HEK293 (cell line): Measurements from ENCODE around the gene DPEP1.

Source experiments
- CTCF ChIA-PET: fragments of 350-600 bp; formaldehyde crosslinking; extraction: SDS; loops from one replicate; lab custom pipeline; 2021; ENCODE audit warnings: antibody characterized with exemption; lab: Yijun Ruan, JAX
- POLR2A ChIA-PET: fragments of 300-600 bp; formaldehyde crosslinking; extraction: SDS; loops from one replicate; lab custom pipeline; 2020; ENCODE audit warnings: antibody characterized with exemption, inconsistent platforms; lab: Yijun Ruan, JAX
- H3K27ac ChIP-seq: fragments of 200-500 bp; sonication (Bioruptor generic); 2 replicates; pipeline ENCODE4 v1.5.1; 2014; ENCODE audit warnings: low read depth, low read length, control low read depth, inconsistent platforms; ENCODE audit errors: extremely low read depth
- H3K36me3 ChIP-seq, 2 experiments: fragments of 200-500 bp in 1 of 2; sonication (Bioruptor generic) in 1 of 2; 1 replicate in 1 of 2; 2 replicates in 1 of 2; pipeline ENCODE4 v1.5.1; 2014 to 2017; ENCODE audit warnings: inconsistent platforms in 2 of 2, low read length in 2 of 2; ENCODE audit not compliant: control insufficient read depth in 2 of 2, insufficient read depth in 1 of 2
- H3K4me1 ChIP-seq: fragments of 200-500 bp; sonication (Bioruptor generic); 2 replicates; pipeline ENCODE4 v1.5.1; 2014; ENCODE audit warnings: mild to moderate bottlenecking, low read length, inconsistent platforms; ENCODE audit not compliant: control insufficient read depth, insufficient read depth
- H3K4me3 ChIP-seq: 2 replicates; pipeline ENCODE4 v1.5.1; 2011; ENCODE audit warnings: low read depth, mild to moderate bottlenecking, control low read depth, low read length, moderate library complexity
- H3K9me3 ChIP-seq: fragments of 200-500 bp; sonication (Bioruptor generic); 2 replicates; pipeline ENCODE4 v1.5.1; 2014; ENCODE audit warnings: low read depth, low read length, inconsistent platforms; ENCODE audit not compliant: control insufficient read depth, insufficient read depth
- IKZF3 ChIP-seq: fragments of 450-650 bp; IDR thresholded peaks from 2 replicates; pipeline ENCODE4 v1.5.0; 2018; ENCODE audit warnings: missing biosample characterization, mild to moderate bottlenecking, missing genetic modification characterization, moderate library complexity
- SCRT1 ChIP-seq: fragments of 450-650 bp; formaldehyde crosslinking; IDR thresholded peaks from 2 replicates; pipeline ENCODE4 v1.5.1; 2016; ENCODE audit warnings: missing biosample characterization, missing genetic modification characterization, borderline replicate concordance
- ZBTB17 ChIP-seq: fragments of 450-650 bp; formaldehyde crosslinking; IDR thresholded peaks from 2 replicates; pipeline ENCODE4 v1.5.1; 2016; ENCODE audit warnings: missing biosample characterization, missing genetic modification characterization
- ZBTB6 ChIP-seq: fragments of 450-650 bp; formaldehyde crosslinking; IDR thresholded peaks from 2 replicates; pipeline ENCODE4 v1.5.1; 2017; ENCODE audit warnings: missing biosample characterization, missing genetic modification characterization
- ZFP69B ChIP-seq: fragments of 450-650 bp; formaldehyde crosslinking; IDR thresholded peaks from 2 replicates; pipeline ENCODE4 v1.5.1; 2016; ENCODE audit warnings: missing biosample characterization, missing genetic modification characterization
- ZNF175 ChIP-seq: fragments of 450-650 bp; formaldehyde crosslinking; IDR thresholded peaks from 2 replicates; pipeline ENCODE4 v1.5.1; 2016; ENCODE audit warnings: missing biosample characterization, missing genetic modification characterization
- ZNF26 ChIP-seq: fragments of 450-650 bp; formaldehyde crosslinking; IDR thresholded peaks from 2 replicates; pipeline ENCODE4 v1.5.1; 2016; ENCODE audit warnings: missing biosample characterization, missing genetic modification characterization
- ZNF335 ChIP-seq: fragments of 450-650 bp; formaldehyde crosslinking; conservative IDR thresholded peaks from 2 replicates; pipeline ENCODE4 v1.5.1; 2016; ENCODE audit warnings: missing biosample characterization, missing genetic modification characterization
- ZNF350 ChIP-seq: fragments of 450-650 bp; formaldehyde crosslinking; IDR thresholded peaks from 2 replicates; pipeline ENCODE4 v1.5.0; 2017; ENCODE audit warnings: missing biosample characterization, mild to moderate bottlenecking, missing genetic modification characterization
- ZNF354C ChIP-seq: fragments of 450-650 bp; formaldehyde crosslinking; IDR thresholded peaks from 2 replicates; pipeline ENCODE4 v1.5.1; 2016; ENCODE audit warnings: missing biosample characterization, missing genetic modification characterization, low read depth, borderline replicate concordance
- ZNF513 ChIP-seq: fragments of 450-650 bp; IDR thresholded peaks from 2 replicates; pipeline ENCODE4 v1.5.1; 2018; ENCODE audit warnings: missing biosample characterization, missing genetic modification characterization
- ZNF518A ChIP-seq: fragments of 450-650 bp; formaldehyde crosslinking; conservative IDR thresholded peaks from 2 replicates; pipeline ENCODE4 v1.5.1; 2016; ENCODE audit warnings: low read depth, missing biosample characterization, missing genetic modification characterization
- ZNF600 ChIP-seq: fragments of 450-650 bp; formaldehyde crosslinking; IDR thresholded peaks from 2 replicates; pipeline ENCODE4 v1.5.1; 2016; ENCODE audit warnings: missing biosample characterization, missing genetic modification characterization
- ZNF623 ChIP-seq: fragments of 450-650 bp; formaldehyde crosslinking; IDR thresholded peaks from 2 replicates; pipeline ENCODE4 v1.5.1; 2016; ENCODE audit warnings: missing biosample characterization, missing genetic modification characterization
- ZNF624 ChIP-seq: fragments of 450-650 bp; formaldehyde crosslinking; IDR thresholded peaks from 2 replicates; pipeline ENCODE4 v1.5.1; 2017; ENCODE audit warnings: missing biosample characterization, missing genetic modification characterization

Gene DPEP1

GRCh38 chr16:89572485-89573205 lies 40.8 kb upstream of the DPEP1 start:
- CTCF ChIA-PET = no interaction called here
- TF ChIP-seq ZNF26 (tag by site-specific recombination) (no peak), ZNF600 (0 out of 2 replicates have a peak, but pooled peaks have one; percentile 31)
- Histone ChIP-seq H3K27ac (no peak overlapping the region), H3K4me1 (no peaks in the 10 kb centered on the region), H3K4me3 (no peak overlapping the region), H3K9me3 (no peaks in the 10 kb centered on the region), H3K36me3 (peaks cover 0 to 3% of the 10 kb centered on the region in 2 experiments; a peak in 1 of 3 replicates)
- POLR2A ChIA-PET = no interaction called here

DNA sequence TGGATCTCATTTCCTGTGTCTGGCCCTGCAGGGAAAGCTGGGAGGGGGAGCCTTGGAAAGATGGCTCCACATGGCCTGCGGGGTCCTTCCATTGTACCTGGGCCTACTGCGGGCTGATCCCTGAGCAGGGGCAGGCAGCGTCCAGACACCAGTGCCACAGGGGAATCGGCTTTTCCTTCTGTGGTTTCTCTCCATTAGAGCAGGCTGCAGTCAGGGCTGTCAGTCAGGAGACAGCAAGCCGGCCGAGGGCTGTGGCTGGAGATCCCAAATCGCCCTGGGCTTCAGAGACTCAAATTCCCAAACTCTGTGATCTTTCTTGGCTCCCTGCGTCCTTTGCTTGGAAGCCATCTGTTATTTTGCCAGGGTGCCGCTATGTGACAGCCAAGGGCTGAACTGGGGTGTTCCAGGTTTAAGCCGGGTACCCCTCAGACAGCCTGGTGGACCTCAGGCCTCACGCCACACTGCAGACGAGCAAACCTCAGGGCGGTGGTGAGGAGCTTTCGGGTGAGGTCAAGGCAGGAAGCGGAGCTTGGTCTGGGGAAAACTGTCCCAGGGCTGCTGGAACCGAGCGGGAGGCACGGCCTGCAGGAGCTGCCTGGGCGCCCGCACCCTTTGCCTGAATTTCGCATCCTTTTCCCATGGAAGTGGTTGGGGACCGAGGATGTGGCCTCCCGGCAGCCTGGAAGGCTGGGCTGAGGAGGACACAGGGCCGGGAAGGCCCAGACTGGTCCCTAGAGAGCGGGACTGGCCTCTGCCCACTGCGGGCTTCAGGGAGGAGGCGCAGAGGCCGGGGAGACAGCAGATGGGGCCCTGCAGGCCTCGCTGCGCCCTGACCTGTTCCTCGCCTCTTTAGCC lies 39.4 kb upstream of the DPEP1 start:
- TF ChIP-seq ZNF354C (tag by site-specific recombination) (no peak), ZNF335 (tag by site-specific recombination) (0 out of 2 replicates have a peak, but pooled peaks have one; percentile 34)
- H3K27ac ChIP-seq = no peak overlapping the region

GRCh38 chr16:89574681-89575246 lies 38.7 kb upstream of the DPEP1 start:
- no peak for TF ChIP-seq ZFP69B
- no peak for TF ChIP-seq ZNF175 (tag by site-specific recombination)
- TF ChIP-seq SCRT1 = no peak
- no peak for TF ChIP-seq ZBTB6 (tag by site-specific recombination)
- TF ChIP-seq ZNF623 (tag by site-specific recombination) = no peak
- TF ChIP-seq ZNF513 (tag by site-specific recombination) = no peak
- TF ChIP-seq ZNF350 = no peak
- TF ChIP-seq ZNF518A (tag by site-specific recombination) = no peak
- no peak for TF ChIP-seq ZBTB17
- no peak for TF ChIP-seq ZNF624 (tag by site-specific recombination)
- no peak for TF ChIP-seq IKZF3
- no peak overlapping the region for H3K4me3 ChIP-seq
- no peaks in the 10 kb centered on the region for H3K4me1 ChIP-seq
- H3K27ac ChIP-seq = no peak overlapping the region
- no peaks in the 10 kb centered on the region for H3K36me3 ChIP-seq
- no peaks in the 10 kb centered on the region for H3K9me3 ChIP-seq
- ChIA-PET CTCF (interaction anchor here (0.9 kb wide), 1 partner anchor 9 kb away, joined by 3 read pairs; no protein-coding TSS in a partner anchor), POLR2A (no interaction called here)

More for the DNA sequence above, 39.4 kb upstream of the DPEP1 start:
- Histone ChIP-seq H3K4me3 (no peak overlapping the region), H3K4me1 (no peaks in the 10 kb centered on the region), H3K9me3 (no peaks in the 10 kb centered on the region), H3K36me3 (no peaks in the 10 kb centered on the region)
- ChIA-PET CTCF (interaction anchor here (0.7 to 0.9 kb wide), 2 partner anchors 8 to 10 kb away, joined by 3 read pairs; no protein-coding TSS in a partner anchor), POLR2A (no interaction called here)
